Duodenal mucosa (tissue), 2 donors: Measurements from ENCODE around the gene NELFCD.
"Not testable (repeated sequence)": the region's sequence is repeated elsewhere in the genome, so short reads cannot be mapped to it uniquely, and the experiment has no call there.

Source experiments
- H3K27ac ChIP-seq: one replicate; pipeline ENCODE4 v1.7.0; 2013; ENCODE audit warnings: low read depth, low read length
- H3K27me3 ChIP-seq, 2 donors: one replicate each; pipeline ENCODE4 v1.7.0; 2013; ENCODE audit warnings: low read length in 2 of 2, control low read depth in 1 of 2; ENCODE audit not compliant: insufficient read depth in 2 of 2, control insufficient read depth in 1 of 2
- H3K36me3 ChIP-seq, 2 donors: one replicate each; pipeline ENCODE4 v1.7.0; 2013; ENCODE audit warnings: low read length in 2 of 2, control low read depth in 1 of 2; ENCODE audit not compliant: insufficient read depth in 2 of 2, control insufficient read depth in 1 of 2
- H3K4me1 ChIP-seq, 2 donors: one replicate each; pipeline ENCODE4 v1.7.0; 2013; ENCODE audit warnings: low read length in 2 of 2, control low read depth in 1 of 2; ENCODE audit not compliant: insufficient read depth in 2 of 2, control insufficient read depth in 1 of 2
- H3K4me3 ChIP-seq, 2 donors: one replicate each; pipeline ENCODE4 v1.7.0; 2013; ENCODE audit warnings: low read length in 2 of 2, low read depth in 1 of 2
- H3K9ac ChIP-seq, 2 donors: one replicate each; pipeline ENCODE4 v1.7.0; 2013; ENCODE audit warnings: low read length in 2 of 2, low read depth in 1 of 2
- H3K9me3 ChIP-seq, 2 donors: one replicate each; pipeline ENCODE4 v1.7.0; 2013; ENCODE audit warnings: low read length in 2 of 2, control low read depth in 1 of 2; ENCODE audit not compliant: control insufficient read depth in 1 of 2

Gene NELFCD

DNA sequence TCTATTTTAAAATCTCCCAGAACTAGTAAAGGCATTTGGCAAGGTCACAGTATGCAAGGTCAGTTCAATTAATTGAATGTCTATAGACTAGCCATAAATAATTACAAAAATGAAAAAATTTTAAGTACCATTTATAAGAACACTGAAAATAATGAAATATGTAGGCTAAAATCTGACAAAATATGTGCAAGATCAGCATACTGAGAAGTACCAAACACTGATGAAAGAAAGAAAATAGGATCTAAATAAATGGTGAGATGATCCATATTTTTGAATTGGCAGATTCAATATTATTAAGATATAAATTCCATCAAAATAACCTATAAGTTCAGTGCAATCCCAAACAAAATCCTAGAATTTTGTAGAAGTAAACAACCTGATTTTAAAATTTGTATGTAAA lies 28.0 kb upstream of the NELFCD start:
- Histone ChIP-seq H3K4me3 (no peak overlapping the region), H3K9ac (no peak overlapping the region), H3K9me3 (no peaks in the 10 kb centered on the region), H3K27ac (no peak overlapping the region), H3K4me1 (no peaks in the 10 kb centered on the region), H3K36me3 (no peaks in the 10 kb centered on the region), H3K27me3 (no peaks in the 10 kb centered on the region)

DNA sequence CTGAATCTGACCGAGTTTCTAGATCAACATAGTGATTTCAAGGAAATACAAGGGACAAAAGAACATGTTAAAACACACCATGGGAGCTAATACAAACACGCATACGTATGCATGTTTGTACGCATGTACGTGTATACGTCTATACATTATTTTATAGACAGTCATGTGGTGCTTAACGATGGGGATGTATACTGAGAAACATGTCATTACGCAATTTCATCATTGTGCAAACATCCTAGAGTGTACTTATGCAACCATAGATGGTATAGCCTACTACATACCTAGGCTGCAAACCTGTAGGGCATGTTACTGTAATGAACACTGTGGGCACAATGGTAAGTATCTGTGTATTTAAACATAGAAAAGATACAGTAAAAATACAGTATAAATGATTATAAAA lies 25.0 kb upstream of the NELFCD start:
- no peaks in the 10 kb centered on the region for H3K9me3 ChIP-seq
- no peak overlapping the region for H3K27ac ChIP-seq
- no peak overlapping the region for H3K9ac ChIP-seq
- no peaks in the 10 kb centered on the region for H3K4me1 ChIP-seq
- H3K4me3 ChIP-seq = no peak overlapping the region
- no peaks in the 10 kb centered on the region for H3K27me3 ChIP-seq
- no peaks in the 10 kb centered on the region for H3K36me3 ChIP-seq

DNA sequence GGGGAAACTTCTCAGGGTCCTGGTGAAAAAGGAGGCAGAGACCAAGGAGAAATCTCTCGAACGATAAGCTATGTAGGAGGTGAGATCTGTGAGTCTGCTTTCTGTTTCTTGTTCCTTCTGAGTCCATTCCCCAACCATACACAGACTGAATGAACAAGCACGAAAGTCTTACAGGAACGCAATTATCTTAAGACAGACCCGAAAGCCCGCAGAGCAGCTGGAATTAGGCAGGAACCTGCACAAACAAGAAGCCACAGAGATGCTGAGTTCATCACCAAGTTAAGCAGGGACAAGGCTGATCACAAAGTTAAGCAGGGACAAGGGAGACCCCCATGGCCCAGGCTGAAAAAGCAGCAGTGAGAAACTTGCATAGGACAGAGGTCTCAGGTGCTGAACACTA lies 21.4 kb upstream of the NELFCD start:
- no peak overlapping the region for H3K4me3 ChIP-seq
- H3K36me3 ChIP-seq = no peaks in the 10 kb centered on the region
- H3K4me1 ChIP-seq = no peaks in the 10 kb centered on the region
- H3K9ac ChIP-seq = no peak overlapping the region
- peaks cover 0 to 5% of the 10 kb centered on the region in 2 donors for H3K27me3 ChIP-seq
- H3K27ac ChIP-seq = no peak overlapping the region
- no peaks in the 10 kb centered on the region for H3K9me3 ChIP-seq

DNA sequence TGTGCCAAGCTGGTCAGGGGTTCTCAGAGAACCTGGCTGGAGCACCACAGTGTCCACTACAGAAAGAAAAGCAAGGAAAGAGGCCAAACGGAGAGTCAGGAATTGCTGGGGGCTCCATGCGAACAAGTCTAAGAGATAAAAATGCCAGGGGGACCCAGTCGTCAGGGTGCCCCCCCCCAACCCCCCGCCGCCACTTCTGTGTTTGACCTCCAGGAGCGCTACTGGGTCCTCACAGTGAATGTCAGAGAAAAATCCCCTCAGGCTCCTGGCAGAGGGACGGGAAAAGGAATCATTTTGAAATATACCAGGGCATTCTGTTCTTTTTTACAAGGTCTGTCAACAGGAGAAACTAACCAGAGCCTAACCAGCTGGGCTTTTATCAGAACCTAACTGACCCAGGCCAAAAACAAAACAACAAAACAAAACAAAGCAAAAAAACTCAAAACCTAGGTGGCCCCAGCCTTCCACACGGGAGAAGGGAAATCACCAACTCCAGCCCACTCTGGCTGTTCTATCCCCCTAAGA lies 17.9 kb upstream of the NELFCD start:
- Histone ChIP-seq H3K27ac (no peak overlapping the region), H3K27me3 (peaks cover 0 to 5% of the 10 kb centered on the region in 2 donors), H3K36me3 (no peaks in the 10 kb centered on the region), H3K4me3 (no peak overlapping the region), H3K4me1 (no peaks in the 10 kb centered on the region), H3K9ac (no peak overlapping the region), H3K9me3 (no peaks in the 10 kb centered on the region)

DNA sequence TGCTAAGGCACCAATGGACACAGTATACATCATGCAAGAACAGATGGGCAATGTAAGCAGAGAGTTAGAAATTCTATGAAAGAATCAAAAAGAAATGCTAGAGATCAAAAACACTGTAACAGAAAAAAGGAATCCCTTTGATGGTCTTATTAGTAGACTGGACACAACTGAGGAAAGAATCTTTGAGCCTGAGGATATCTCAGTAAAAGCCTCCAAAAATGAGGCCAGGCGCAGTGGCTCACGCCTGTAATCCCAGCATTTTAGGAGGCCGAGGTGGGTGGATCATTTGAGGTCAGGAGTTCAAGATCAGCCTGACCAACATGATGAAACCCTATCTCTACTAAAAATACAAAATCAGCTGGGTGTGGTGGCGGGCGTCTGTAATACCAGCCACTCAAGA lies 17.1 kb upstream of the NELFCD start:
- H3K4me3 ChIP-seq, H3K9ac ChIP-seq, H3K9me3 ChIP-seq, H3K27ac ChIP-seq, H3K36me3 ChIP-seq, H3K4me1 ChIP-seq, H3K27me3 ChIP-seq: not testable (repeated sequence)

DNA sequence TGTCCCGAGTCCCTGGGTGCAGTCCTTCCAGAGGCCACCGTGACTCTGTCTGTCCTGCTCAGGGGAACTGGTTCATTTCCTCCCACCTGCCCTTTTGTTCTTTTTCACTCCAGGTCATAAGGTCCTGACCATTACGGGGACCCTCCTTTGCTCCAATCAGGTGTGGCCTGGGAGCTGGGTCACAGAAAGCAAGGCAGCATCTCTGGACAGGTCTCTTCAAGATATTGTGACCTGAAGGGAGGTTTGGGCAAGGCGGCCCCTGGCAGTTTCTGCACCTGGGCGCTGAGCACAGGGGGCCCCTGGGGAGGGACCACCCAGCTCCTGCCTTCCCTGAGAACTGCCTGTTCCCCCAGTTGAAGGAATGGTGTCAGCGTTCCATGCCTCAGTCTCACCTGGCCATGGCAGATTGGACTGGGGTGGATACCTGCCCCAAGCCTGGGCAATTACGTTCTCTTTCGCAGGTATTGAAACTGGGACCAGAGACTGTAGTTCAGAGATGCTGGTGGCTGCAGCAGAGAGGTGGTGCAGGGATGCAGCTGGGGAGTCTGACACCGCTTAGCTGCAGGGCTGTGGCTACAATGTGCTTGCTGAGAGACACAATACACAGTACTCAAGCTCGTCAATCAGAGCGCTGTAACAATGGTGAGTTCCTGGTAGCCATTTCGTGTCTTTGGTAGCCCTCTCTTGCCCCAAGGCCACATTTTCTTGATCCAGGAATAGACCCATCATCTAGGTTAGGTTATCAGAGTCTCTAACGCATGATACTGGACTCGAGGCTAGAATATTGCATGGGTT lies 15.6 kb upstream of the NELFCD start:
- no peak overlapping the region for H3K9ac ChIP-seq
- no peak overlapping the region for H3K4me3 ChIP-seq
- no peaks in the 10 kb centered on the region for H3K36me3 ChIP-seq
- peaks cover 2 to 5% of the 10 kb centered on the region in 2 donors for H3K27me3 ChIP-seq
- H3K27ac ChIP-seq = no peak overlapping the region
- no peaks in the 10 kb centered on the region for H3K4me1 ChIP-seq
- H3K9me3 ChIP-seq = peaks cover 0 to 4% of the 10 kb centered on the region in 2 donors

DNA sequence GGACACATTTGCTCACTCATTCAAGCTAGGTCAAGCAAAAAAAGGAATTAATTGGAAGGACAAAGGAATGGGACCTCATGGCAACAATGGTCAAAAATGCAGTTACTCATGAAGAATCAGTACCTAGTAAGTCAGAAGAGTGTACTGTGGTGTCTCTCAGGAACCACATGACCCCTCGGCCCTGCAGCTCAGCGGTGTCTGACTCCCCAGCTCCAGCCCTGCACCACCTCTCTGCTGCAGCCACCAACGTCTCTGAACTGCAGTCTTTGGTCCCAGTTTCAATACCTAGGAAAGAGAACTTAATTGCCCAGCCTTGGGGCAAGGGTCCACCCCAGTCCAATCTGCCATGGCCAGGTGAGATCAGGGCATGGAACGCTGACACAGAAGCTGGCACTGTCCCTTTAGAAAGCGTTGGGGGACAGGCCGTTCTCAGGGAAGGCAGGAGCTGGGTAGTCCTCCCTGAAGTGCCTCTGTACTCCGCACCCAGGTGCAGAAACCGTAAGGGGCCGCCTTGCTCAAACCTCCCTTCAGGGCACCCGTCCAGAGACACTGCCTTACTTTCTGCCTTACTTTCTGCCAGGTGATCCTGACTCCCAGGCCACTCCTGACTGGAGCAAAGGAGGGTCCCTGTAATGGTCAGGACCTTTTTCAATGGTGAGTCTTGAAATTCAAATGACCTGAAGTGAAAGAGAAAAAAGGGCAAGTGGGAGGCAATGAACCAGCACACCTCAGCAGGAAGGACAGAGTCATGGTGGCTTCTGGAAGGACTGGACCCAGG lies 13.2 kb upstream of the NELFCD start:
- peaks cover 0 to 4% of the 10 kb centered on the region in 2 donors for H3K9me3 ChIP-seq
- peaks cover under 1 to 2% of the 10 kb centered on the region in 2 donors for H3K27me3 ChIP-seq
- no peak overlapping the region for H3K9ac ChIP-seq
- H3K4me1 ChIP-seq = no peaks in the 10 kb centered on the region
- H3K36me3 ChIP-seq = no peaks in the 10 kb centered on the region
- H3K27ac ChIP-seq = no peak overlapping the region
- H3K4me3 ChIP-seq = no peak overlapping the region

DNA sequence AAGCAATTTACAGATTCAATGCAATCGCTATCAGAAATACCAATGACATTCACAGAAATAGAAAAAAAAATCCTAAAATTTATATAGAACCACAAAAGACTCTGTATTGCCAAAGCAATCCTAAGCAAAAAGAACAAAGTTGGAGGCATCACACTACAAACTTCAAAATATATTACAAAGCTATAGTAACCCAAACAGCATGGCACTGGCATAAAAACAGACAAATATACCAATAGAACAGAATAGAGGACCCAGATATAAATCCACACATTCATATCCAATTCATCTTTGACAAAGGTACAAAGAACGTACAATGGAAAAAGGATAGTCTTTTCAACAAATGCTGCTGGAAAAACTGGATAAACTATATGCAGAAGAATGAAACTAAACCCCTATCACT lies 11.6 kb upstream of the NELFCD start:
- H3K4me3 ChIP-seq = no peak overlapping the region
- H3K9me3 ChIP-seq = peaks cover 0 to 4% of the 10 kb centered on the region in 2 donors
- H3K4me1 ChIP-seq = no peaks in the 10 kb centered on the region
- peaks cover 0 to 2% of the 10 kb centered on the region in 2 donors for H3K27me3 ChIP-seq
- no peak overlapping the region for H3K9ac ChIP-seq
- H3K27ac ChIP-seq = no peak overlapping the region
- no peaks in the 10 kb centered on the region for H3K36me3 ChIP-seq

DNA sequence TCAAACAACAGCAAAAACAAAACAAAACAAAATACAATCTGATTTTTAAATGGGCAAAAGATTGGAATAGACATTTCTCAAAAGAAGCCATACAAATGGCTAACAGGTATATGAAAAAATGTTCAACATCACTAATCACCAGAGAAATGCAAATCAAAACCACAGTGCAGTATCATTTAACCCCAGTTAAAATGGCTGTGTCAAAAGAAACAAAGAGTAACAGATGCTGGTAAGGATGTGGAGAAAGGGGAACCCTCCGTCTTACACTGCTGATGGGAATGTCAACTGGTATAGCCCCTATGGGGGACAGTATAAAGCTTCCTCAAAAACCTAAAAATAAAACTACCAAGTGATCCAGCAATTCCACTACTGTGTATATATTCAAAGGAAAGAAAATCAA lies 10.9 kb upstream of the NELFCD start:
- Histone ChIP-seq H3K4me3 (no peak overlapping the region), H3K27me3 (peaks cover 0 to 2% of the 10 kb centered on the region in 2 donors), H3K9ac (no peak overlapping the region), H3K4me1 (no peaks in the 10 kb centered on the region), H3K27ac (no peak overlapping the region), H3K9me3 (peaks cover 0 to 4% of the 10 kb centered on the region in 2 donors), H3K36me3 (no peaks in the 10 kb centered on the region)

DNA sequence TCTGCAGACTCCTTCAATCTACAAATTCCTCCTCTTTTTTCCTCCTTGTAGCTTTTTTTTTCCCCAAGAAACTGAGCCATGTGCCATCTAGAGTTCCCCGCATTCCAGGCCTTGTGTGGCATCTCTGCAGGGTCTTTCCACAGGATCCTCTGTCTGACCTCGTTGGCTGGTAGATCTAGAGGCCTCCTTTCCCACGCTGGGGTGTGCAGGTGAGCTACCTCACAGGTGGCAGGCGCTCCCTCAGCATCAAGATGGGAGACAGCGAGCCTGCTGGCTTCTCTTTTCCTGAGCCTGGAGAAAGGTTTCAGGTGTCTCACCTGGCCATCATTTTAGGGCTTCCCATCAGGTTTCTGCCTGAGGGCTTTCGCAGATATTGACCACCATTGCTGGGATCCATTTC lies 9.6 kb upstream of the NELFCD start:
- H3K27me3 ChIP-seq = peaks cover 0 to 2% of the 10 kb centered on the region in 2 donors
- no peaks in the 10 kb centered on the region for H3K36me3 ChIP-seq
- H3K4me1 ChIP-seq = no peaks in the 10 kb centered on the region
- peaks cover 3 to 11% of the 10 kb centered on the region in 2 donors for H3K9me3 ChIP-seq
- H3K27ac ChIP-seq = no peak overlapping the region
- no peak overlapping the region for H3K9ac ChIP-seq
- H3K4me3 ChIP-seq = no peak overlapping the region
